Measurements from ENCODE around the gene SLC10A7. TPM values are rescaled to one million over a fixed set of nuclear protein-coding genes. Genes with fewer than 3 reads are reported as not detected.

Gene SLC10A7
- total RNA-seq, 1 donor from 2014 or later, result 11.4 TPM

GRCh38 chr4:146245246-146245645, 276.5 kb downstream of the SLC10A7 start:
- peaks cover 20 to 33% of the 10 kb centered on the region in 2 donors for H3K4me1 ChIP-seq
- DNase-seq (ENCODE audit: low spot score in 2 of 2), result no peak

GRCh38 chr4:146244496-146244895, 277.2 kb downstream of the SLC10A7 start:
- Histone ChIP-seq H3K27me3 (no peaks in the 10 kb centered on the region), H3K9me3 (no peaks in the 10 kb centered on the region), H3K4me3 (no peak overlapping the region), H3K4me1 (peaks cover 20 to 33% of the 10 kb centered on the region in 2 donors), H3K36me3 (no peaks in the 10 kb centered on the region), H3K27ac (peak overlapping the region; percentile 45 to 67)
- DNase-seq (ENCODE audit: low spot score in 2 of 2), result no peak
- intact Hi-C loops (cut with DNase I), result no loop called here
- TF ChIP-seq CTCF (IDR thresholded peaks at IDR 0.05), result no peak

More at GRCh38 chr4:146245246-146245645, 276.5 kb downstream of the SLC10A7 start:
- Histone ChIP-seq H3K9me3 (no peaks in the 10 kb centered on the region), H3K27ac (peak overlapping the region; percentile 34 to 67), H3K27me3 (no peaks in the 10 kb centered on the region), H3K4me3 (no peak overlapping the region), H3K36me3 (no peaks in the 10 kb centered on the region)
- intact Hi-C loops (cut with DNase I), result no loop called here
- TF ChIP-seq CTCF (IDR thresholded peaks at IDR 0.05), result no peak

GRCh38 chr4:146243883-146244277, 277.9 kb downstream of the SLC10A7 start:
- no peaks in the 10 kb centered on the region for H3K27me3 ChIP-seq
- H3K4me1 ChIP-seq, result peaks cover 20 to 33% of the 10 kb centered on the region in 2 donors
- intact Hi-C loops (cut with DNase I), result loop anchor here (2.0 kb wide), 1 partner anchor 93 kb away; no protein-coding TSS in a partner anchor
- H3K36me3 ChIP-seq, result no peaks in the 10 kb centered on the region
- no peak overlapping the region for H3K4me3 ChIP-seq
- H3K9me3 ChIP-seq, result no peaks in the 10 kb centered on the region
- no peak for DNase-seq (ENCODE audit: low spot score in 2 of 2)
- TF ChIP-seq CTCF (IDR thresholded peaks at IDR 0.05), result no peak
- H3K27ac ChIP-seq, result peak overlapping the region; percentile 38 to 95

GRCh38 chr4:146243141-146243882, 278.4 kb downstream of the SLC10A7 start:
- Histone ChIP-seq H3K4me1 (peaks cover 20 to 33% of the 10 kb centered on the region in 2 donors), H3K27me3 (no peaks in the 10 kb centered on the region), H3K4me3 (no peak overlapping the region), H3K9me3 (no peaks in the 10 kb centered on the region), H3K27ac (peak overlapping the region; percentile 89 to 95), H3K36me3 (no peaks in the 10 kb centered on the region)
- peak in 2 of 3 experiments; percentile 24 to 28 for TF ChIP-seq CTCF (IDR thresholded peaks at IDR 0.05)
- intact Hi-C loops (cut with DNase I), result loop anchor here (2.0 kb wide), 1 partner anchor 93 kb away; no protein-coding TSS in a partner anchor
- no peak for DNase-seq (ENCODE audit: low spot score in 2 of 2)

- Histone ChIP-seq H3K9me3 (no peaks in the 10 kb centered on the region), H3K4me3 (no peak overlapping the region), H3K36me3 (no peaks in the 10 kb centered on the region), H3K4me1 (peaks cover under 1 to 9% of the 10 kb centered on the region in 2 donors), H3K27ac (no peak overlapping the region), H3K27me3 (no peaks in the 10 kb centered on the region)
- no peak for DNase-seq (ENCODE audit: low spot score in 2 of 2)
- no peak for TF ChIP-seq CTCF (IDR thresholded peaks at IDR 0.05)
- intact Hi-C loops (cut with DNase I), result no loop called here
Measured at GRCh38 chr4:146238107-146238506, 283.6 kb downstream of the SLC10A7 start.

All from ascending aorta (tissue), 2 donors.